Natural killer cell (primary cell): Measurements from ENCODE around the gene C1D. TPM values are rescaled to one million over a fixed set of nuclear protein-coding genes. Genes with fewer than 3 reads are reported as not detected.

Source experiments
- ATAC-seq, 3 donors: fragments of 150-1000 bp in 2 of 3; fragments of 200-7000 bp in 1 of 3; cut with Tn5 transposase; 1 replicate in 1 of 3; 2 replicates in 2 of 3; pipeline ENCODE4 v1.10.0; 2021; ENCODE audit warnings: mild to moderate bottlenecking in 2 of 3, moderate library complexity in 2 of 3
- DNase-seq, 2 donors: peaks; one replicate each; pipeline versions ENCODE4 v3.0.0 to v3.0.0-alpha.2; 2013 to 2021; ENCODE audit warnings: mixed read lengths in 1 of 2
- H3K27ac ChIP-seq: one replicate; pipeline ENCODE4 v1.5.1; 2013; ENCODE audit warnings: mild to moderate bottlenecking, low read length
- H3K27me3 ChIP-seq: one replicate; pipeline ENCODE4 v1.6.1; 2013; ENCODE audit warnings: low read length; ENCODE audit not compliant: control insufficient read depth, insufficient read depth
- H3K36me3 ChIP-seq: one replicate; pipeline ENCODE4 v1.6.1; 2013; ENCODE audit warnings: low read length; ENCODE audit not compliant: control insufficient read depth, insufficient read depth
- H3K4me1 ChIP-seq: one replicate; pipeline ENCODE4 v1.6.1; 2013; ENCODE audit warnings: low read length; ENCODE audit not compliant: control insufficient read depth, insufficient read depth
- H3K4me3 ChIP-seq: one replicate; pipeline ENCODE4 v1.5.1; 2013; ENCODE audit warnings: low read length
- H3K9me3 ChIP-seq: one replicate; pipeline ENCODE4 v1.6.1; 2013; ENCODE audit warnings: low read length; ENCODE audit not compliant: control insufficient read depth, insufficient read depth
- H3K27ac Mint-ChIP-seq, 2 donors: one replicate each; pipeline ENCODE4 v1.8.0; 2022; ENCODE audit warnings: mild to moderate bottlenecking in 2 of 2, mixed read lengths in 2 of 2, moderate library complexity in 1 of 2
- H3K27me3 Mint-ChIP-seq, 2 donors: one replicate each; pipeline ENCODE4 v1.8.0; 2022; ENCODE audit warnings: low read depth in 2 of 2, mixed read lengths in 2 of 2
- H3K36me3 Mint-ChIP-seq: one replicate; pipeline ENCODE4 v1.8.0; 2022; ENCODE audit warnings: mixed read lengths
- H3K4me1 Mint-ChIP-seq, 2 donors: one replicate each; pipeline ENCODE4 v1.8.0; 2022; ENCODE audit warnings: mixed read lengths in 2 of 2
- H3K4me3 Mint-ChIP-seq: one replicate; pipeline ENCODE4 v1.8.0; 2022; ENCODE audit warnings: mild to moderate bottlenecking, moderate library complexity, mixed read lengths
- H3K9me3 Mint-ChIP-seq, 2 donors: one replicate each; pipeline ENCODE4 v1.8.0; 2022; ENCODE audit warnings: mixed read lengths in 2 of 2
- CTCF ChIP-seq: fragments of 200-600 bp; IDR thresholded peaks from one replicate; pipeline ENCODE4 v1.8.0; 2022; ENCODE audit warnings: antibody characterized with exemption
- WGBS: methylation state at CpG from one replicate; pipeline ENCODE4 v1.1.7; 2013; ENCODE audit warnings: missing lambda C conversion rate; ENCODE audit not compliant: insufficient coverage; 5-methylcytosine and 5-hydroxymethylcytosine counted together
- intact Hi-C: fragments of 100-400 bp; cut with micrococcal nuclease; formaldehyde crosslinking; loops from one replicate; pipeline ENCODE4 v1.14.2; 2022
- total RNA-seq, 4 donors: library from RNA; stranded (reverse); fragments of 120-200 nt in 1 of 4; gene quantifications; one replicate each; pipeline versions ENCODE4 v1.2.3 to v1.2.4, GENCODE V29; 2013 to 2022

Gene C1D
- total RNA-seq, 3 donors from 2014 or later (not counting 1 experiment from before 2014, with no cell fraction given): 21.5 to 30.3 (median 22.6) TPM

GRCh38 chr2:68052717-68053422, 9.9 kb downstream of the C1D start:
- intact Hi-C loops: no loop called here
- no peak overlapping the region for H3K27ac Mint-ChIP-seq
- no peaks in the 10 kb centered on the region for H3K27me3 Mint-ChIP-seq
- H3K27me3 ChIP-seq: no peaks in the 10 kb centered on the region
- H3K27ac ChIP-seq: no peak overlapping the region
- WGBS: 91% methylated on average over 6 of the region's 6 CpGs
- no peaks in the 10 kb centered on the region for H3K9me3 Mint-ChIP-seq
- peaks cover 57 to 64% of the 10 kb centered on the region in 2 donors for H3K4me1 Mint-ChIP-seq
- no peak overlapping the region for H3K4me3 ChIP-seq
- H3K36me3 Mint-ChIP-seq: no peaks in the 10 kb centered on the region
- no peak for TF ChIP-seq CTCF
- no peaks in the 10 kb centered on the region for H3K36me3 ChIP-seq
- ATAC-seq (no peak), DNase-seq (no peak)
- H3K4me1 ChIP-seq: no peaks in the 10 kb centered on the region
- H3K9me3 ChIP-seq: no peaks in the 10 kb centered on the region
- H3K4me3 Mint-ChIP-seq: no peak overlapping the region

GRCh38 chr2:68050353-68050752, 12.5 kb downstream of the C1D start:
- Mint-ChIP-seq H3K4me3 (no peak overlapping the region), H3K4me1 (peaks cover 51% of the 10 kb centered on the region in 2 donors)

GRCh38 chr2:68046642-68047240, 16.1 kb downstream of the C1D start:
- Histone ChIP-seq H3K27ac (no peak overlapping the region), H3K27me3 (no peaks in the 10 kb centered on the region), H3K36me3 (peaks cover 20% of the 10 kb centered on the region), H3K4me1 (no peaks in the 10 kb centered on the region), H3K4me3 (no peak overlapping the region), H3K9me3 (no peaks in the 10 kb centered on the region)
- Mint-ChIP-seq H3K27me3 (no peaks in the 10 kb centered on the region), H3K27ac (no peak overlapping the region), H3K4me1 (peaks cover 26 to 27% of the 10 kb centered on the region in 2 donors), H3K36me3 (peaks cover 3% of the 10 kb centered on the region), H3K9me3 (no peaks in the 10 kb centered on the region), H3K4me3 (no peak overlapping the region)
- ATAC-seq (no peak), DNase-seq (no peak)
- no CpG with 5 or more reads among the region's 4 CpGs for WGBS
- TF ChIP-seq CTCF: no peak
- intact Hi-C loops: no loop called here

More at GRCh38 chr2:68050353-68050752, 12.5 kb downstream of the C1D start:
- Mint-ChIP-seq H3K27ac (peak overlapping the region in 1 of 2 donors; percentile 35), H3K27me3 (no peaks in the 10 kb centered on the region), H3K36me3 (no peaks in the 10 kb centered on the region), H3K9me3 (no peaks in the 10 kb centered on the region)
- WGBS: 89% methylated on average over 2 of the region's 2 CpGs
- peaks cover 11% of the 10 kb centered on the region for H3K36me3 ChIP-seq
- H3K4me1 ChIP-seq: no peaks in the 10 kb centered on the region
- no peak for ATAC-seq
- no peak overlapping the region for H3K27ac ChIP-seq
- H3K9me3 ChIP-seq: no peaks in the 10 kb centered on the region
- H3K27me3 ChIP-seq: no peaks in the 10 kb centered on the region
- intact Hi-C loops: no loop called here
- no peak overlapping the region for H3K4me3 ChIP-seq
- no peak for DNase-seq
- no peak for TF ChIP-seq CTCF
